Activated CD4-positive, alpha-beta T cell treated with anti-CD3 and anti-CD28 coated beads, Interleukin-2, Interleukin-4, amounts not matched to agents 100 ng/mL and 50 ng/mL, durations not matched to agents 16 hours and 8 hours (primary cell): ENCODE measurements around the gene FGD1.

Experiments used
- DNase-seq: peaks from one replicate; pipeline ENCODE4 v3.0.0-alpha.2; 2020; ENCODE audit warnings: low spot score

Gene FGD1

DNA sequence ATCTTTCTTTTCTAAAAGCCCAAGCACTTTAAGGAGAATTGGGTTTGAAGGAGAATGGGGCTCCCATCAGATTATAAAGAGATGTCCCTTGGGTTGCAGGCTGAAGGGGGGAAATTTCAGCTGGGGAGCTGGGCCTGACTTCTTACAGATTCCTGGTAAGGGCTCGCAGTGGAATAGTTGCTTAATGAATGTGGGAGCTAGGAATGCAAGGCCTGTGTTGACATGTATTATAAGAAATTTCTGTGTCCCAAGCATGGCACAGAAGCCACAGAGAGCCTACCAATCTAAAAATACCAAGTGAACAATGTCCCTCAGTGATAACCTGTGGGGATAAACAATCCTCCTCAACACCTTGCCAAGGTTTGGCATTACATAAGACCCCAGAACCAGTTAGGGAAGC is 98.9 kb downstream of the FGD1 start:
- DNase-seq: no peak
